OCI-LY3 (cell line): ENCODE measurements around the gene ABHD13.

Source experiments
- H2AFZ ChIP-seq: fragments of 200-600, 300-600 bp; shearing (Covaris generic); 2 replicates; pipeline ENCODE4 v1.6.0; 2014; ENCODE audit warnings: antibody characterized with exemption, low read depth, low read length
- H3K27ac ChIP-seq: fragments of 200-600, 300-600 bp; sonication (generic); 2 replicates; pipeline ENCODE4 v1.5.1; 2014; ENCODE audit warnings: mild to moderate bottlenecking, low read length, moderate library complexity, mixed read lengths
- H3K27me3 ChIP-seq: fragments of 200-600, 300-600 bp; sonication (generic); 2 replicates; pipeline ENCODE4 v1.6.1; 2014; ENCODE audit warnings: low read depth, low read length, mixed read lengths
- H3K36me3 ChIP-seq: fragments of 200-600, 300-600 bp; sonication (generic); replicated peaks from 2 replicates; pipeline ENCODE3; 2014; ENCODE audit warnings: low read depth, low read length, mixed read lengths
- H3K4me1 ChIP-seq: fragments of 300-600, 200-600 bp; sonication (generic); 2 replicates; pipeline ENCODE4 v1.6.1; 2014; ENCODE audit warnings: low read length, mixed read lengths
- H3K4me2 ChIP-seq: fragments of 200-600, 300-600 bp; sonication (generic); 2 replicates; pipeline ENCODE4 v1.6.1; 2014; ENCODE audit warnings: low read length, mixed read lengths
- H3K4me3 ChIP-seq: fragments of 300-600, 200-600 bp; sonication (generic); 2 replicates; pipeline ENCODE4 v1.5.1; 2014; ENCODE audit warnings: antibody characterized with exemption, mild to moderate bottlenecking, low read length, moderate library complexity
- H3K79me2 ChIP-seq: fragments of 300-600, 200-600 bp; shearing (Covaris generic); 2 replicates; pipeline ENCODE4 v1.6.1; 2014; ENCODE audit warnings: mild to moderate bottlenecking, low read length, mixed read lengths
- H3K9ac ChIP-seq: fragments of 300-600, 200-600 bp; shearing (Covaris generic); 2 replicates; pipeline ENCODE4 v1.6.0; 2014; ENCODE audit warnings: mild to moderate bottlenecking, low read length, moderate library complexity
- H3K9me3 ChIP-seq: fragments of 200-600, 300-600 bp; shearing (Covaris generic); 2 replicates; pipeline ENCODE4 v1.6.1; 2014; ENCODE audit warnings: low read length, mixed read lengths; ENCODE audit not compliant: insufficient read depth
- H4K20me1 ChIP-seq: fragments of 200-600, 300-600 bp; sonication (generic); 2 replicates; pipeline ENCODE4 v1.6.1; 2016; ENCODE audit warnings: low read length, mixed read lengths; ENCODE audit not compliant: insufficient read depth
- EZH2phosphoT487 ChIP-seq: fragments of 200-600 bp; shearing (Covaris generic); IDR thresholded peaks from 2 replicates; pipeline ENCODE4 v1.6.1; 2018; ENCODE audit warnings: antibody characterized with exemption, mixed run types, low read depth
- TF ChIP-seq, protein P1 (sequence below): fragments of 200-600, 300-600 bp; sonication (generic); IDR thresholded peaks from 2 replicates; pipeline ENCODE4 v1.5.1; 2014; ENCODE audit warnings: antibody characterized with exemption, low read length, low read depth

The ABHD13 gene

DNA sequence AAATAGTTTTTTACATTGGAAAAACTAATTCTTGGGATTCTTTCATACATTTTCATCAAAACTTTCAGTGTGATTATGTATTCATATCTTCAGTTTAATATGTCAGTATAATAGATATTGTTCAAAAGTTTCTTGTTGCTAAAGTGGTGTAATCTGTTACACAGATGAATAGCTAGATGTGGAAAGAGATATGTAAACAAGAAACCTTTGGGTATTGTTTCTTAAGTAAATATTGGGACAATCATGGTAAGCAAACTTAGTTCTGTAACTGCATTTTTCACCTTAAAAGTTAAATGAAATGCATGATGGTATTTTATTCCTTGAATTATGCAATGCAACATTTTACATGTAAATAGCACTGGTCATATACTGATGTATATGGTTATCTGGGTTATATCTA lies 12.2 kb downstream of the ABHD13 start:
- Histone ChIP-seq H3K79me2 (peaks cover 33% of the 10 kb centered on the region), H3K27ac (no peak overlapping the region)
- TF ChIP-seq, protein P1, sequence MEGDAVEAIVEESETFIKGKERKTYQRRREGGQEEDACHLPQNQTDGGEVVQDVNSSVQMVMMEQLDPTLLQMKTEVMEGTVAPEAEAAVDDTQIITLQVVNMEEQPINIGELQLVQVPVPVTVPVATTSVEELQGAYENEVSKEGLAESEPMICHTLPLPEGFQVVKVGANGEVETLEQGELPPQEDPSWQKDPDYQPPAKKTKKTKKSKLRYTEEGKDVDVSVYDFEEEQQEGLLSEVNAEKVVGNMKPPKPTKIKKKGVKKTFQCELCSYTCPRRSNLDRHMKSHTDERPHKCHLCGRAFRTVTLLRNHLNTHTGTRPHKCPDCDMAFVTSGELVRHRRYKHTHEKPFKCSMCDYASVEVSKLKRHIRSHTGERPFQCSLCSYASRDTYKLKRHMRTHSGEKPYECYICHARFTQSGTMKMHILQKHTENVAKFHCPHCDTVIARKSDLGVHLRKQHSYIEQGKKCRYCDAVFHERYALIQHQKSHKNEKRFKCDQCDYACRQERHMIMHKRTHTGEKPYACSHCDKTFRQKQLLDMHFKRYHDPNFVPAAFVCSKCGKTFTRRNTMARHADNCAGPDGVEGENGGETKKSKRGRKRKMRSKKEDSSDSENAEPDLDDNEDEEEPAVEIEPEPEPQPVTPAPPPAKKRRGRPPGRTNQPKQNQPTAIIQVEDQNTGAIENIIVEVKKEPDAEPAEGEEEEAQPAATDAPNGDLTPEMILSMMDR = no peak
- TF ChIP-seq EZH2phosphoT487 = no peak

DNA sequence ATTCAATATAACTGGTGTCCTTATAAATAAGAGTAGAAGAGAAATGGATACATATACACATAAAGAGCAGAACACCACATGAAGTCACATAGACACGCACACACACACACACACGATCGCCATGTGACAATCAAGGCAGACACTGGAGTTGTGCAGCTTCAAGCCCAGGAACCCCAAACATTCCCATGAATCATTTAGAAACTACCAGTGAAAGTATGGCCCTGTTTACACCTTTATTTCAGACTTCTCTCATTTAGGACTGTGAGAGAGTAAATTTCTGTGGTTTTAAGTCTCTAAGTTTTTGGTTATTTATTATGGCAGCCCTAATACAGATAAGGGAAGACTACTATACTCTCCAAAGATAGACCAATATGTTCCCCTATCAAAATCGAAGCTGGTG lies 31.0 kb downstream of the ABHD13 start:
- Histone ChIP-seq H3K36me3 (no peaks in the 10 kb centered on the region), H3K9me3 (no peaks in the 10 kb centered on the region), H4K20me1 (no peaks in the 10 kb centered on the region), H3K27ac (no peak overlapping the region), H3K4me3 (no peak overlapping the region), H2AFZ (no peak overlapping the region), H3K4me1 (peaks cover 9% of the 10 kb centered on the region), H3K27me3 (no peaks in the 10 kb centered on the region), H3K4me2 (peak overlapping the region; percentile 17; the same call in 1 of the 2 replicates), H3K9ac (no peak overlapping the region), H3K79me2 (no peaks in the 10 kb centered on the region)
- TF ChIP-seq EZH2phosphoT487 = no peak
- TF ChIP-seq, protein P1 = no peak

More for the DNA sequence above, 12.2 kb downstream of the ABHD13 start:
- H3K27me3 ChIP-seq = no peaks in the 10 kb centered on the region
- no peak overlapping the region for H3K4me3 ChIP-seq
- H3K36me3 ChIP-seq = peaks cover 11% of the 10 kb centered on the region
- H3K9ac ChIP-seq = no peak overlapping the region
- no peaks in the 10 kb centered on the region for H3K4me1 ChIP-seq
- H4K20me1 ChIP-seq = peaks cover 24% of the 10 kb centered on the region
- H2AFZ ChIP-seq = no peak overlapping the region
- no peak overlapping the region for H3K4me2 ChIP-seq
- H3K9me3 ChIP-seq = no peaks in the 10 kb centered on the region

DNA sequence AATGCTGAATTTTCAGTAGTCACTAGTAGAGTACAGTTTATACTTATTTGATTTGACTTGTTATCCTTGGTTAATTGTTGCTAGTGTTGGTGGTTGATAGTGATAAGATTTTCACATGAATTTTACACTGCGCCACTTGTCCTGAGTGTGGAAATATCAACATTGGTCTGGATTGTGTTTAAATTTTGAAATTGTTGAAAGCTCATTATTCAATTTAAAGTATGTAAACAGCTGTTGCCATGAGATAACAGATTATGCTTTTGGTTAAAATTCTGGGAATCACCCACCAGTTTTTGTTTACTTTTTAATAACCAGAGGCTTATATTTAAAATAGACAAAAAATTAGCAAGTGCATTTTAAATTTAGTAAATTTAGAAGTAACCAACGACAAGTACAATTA lies 39.1 kb downstream of the ABHD13 start:
- Histone ChIP-seq H2AFZ (no peak overlapping the region), H4K20me1 (no peaks in the 10 kb centered on the region), H3K27ac (no peak overlapping the region), H3K27me3 (no peaks in the 10 kb centered on the region), H3K4me3 (no peak overlapping the region), H3K4me1 (no peaks in the 10 kb centered on the region), H3K9me3 (no peaks in the 10 kb centered on the region), H3K36me3 (no peaks in the 10 kb centered on the region), H3K9ac (no peak overlapping the region), H3K4me2 (no peak overlapping the region), H3K79me2 (no peaks in the 10 kb centered on the region)
- TF ChIP-seq, protein P1 = no peak
- no peak for TF ChIP-seq EZH2phosphoT487

DNA sequence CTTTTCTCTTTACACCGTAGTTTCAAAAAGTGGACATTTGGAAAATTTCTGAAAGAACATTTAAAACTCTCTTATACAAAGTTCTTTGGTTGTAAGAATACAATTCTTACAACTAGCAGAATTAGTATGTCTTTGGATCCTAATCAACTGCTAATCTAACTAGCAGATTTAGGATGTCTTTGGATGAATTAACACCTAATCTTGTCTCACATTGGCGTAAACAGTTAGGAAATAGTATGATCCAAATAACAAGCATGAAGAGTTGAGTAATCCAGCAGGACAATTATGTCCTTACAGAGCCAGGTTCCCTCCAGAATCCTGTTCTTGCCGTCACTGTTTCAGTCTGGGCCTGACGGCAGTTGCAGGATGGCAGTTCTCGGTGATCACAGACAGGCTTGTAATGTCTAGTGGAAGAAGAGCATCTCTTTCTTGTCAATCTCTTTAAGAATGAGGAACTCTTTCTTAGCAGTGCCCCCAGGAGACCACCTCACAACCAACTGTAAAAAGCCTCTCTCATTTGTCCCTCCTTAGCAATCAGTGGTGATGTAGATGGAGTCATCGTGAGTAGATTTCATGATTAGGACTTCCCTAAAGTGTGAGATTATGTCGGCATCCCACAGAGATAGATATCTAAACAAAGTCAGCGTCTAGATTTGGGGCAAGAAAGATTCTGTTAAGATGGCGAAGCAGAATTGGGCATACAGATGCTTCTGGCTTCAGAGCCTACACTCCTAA lies 45.6 kb downstream of the ABHD13 start:
- Histone ChIP-seq H3K27ac (no peak overlapping the region), H3K4me3 (no peak overlapping the region), H3K4me1 (peaks cover 7% of the 10 kb centered on the region), H2AFZ (no peak overlapping the region), H3K9me3 (no peaks in the 10 kb centered on the region), H3K36me3 (no peaks in the 10 kb centered on the region), H3K27me3 (no peaks in the 10 kb centered on the region), H4K20me1 (no peaks in the 10 kb centered on the region), H3K4me2 (no peak overlapping the region), H3K9ac (no peak overlapping the region), H3K79me2 (no peaks in the 10 kb centered on the region)
- no peak for TF ChIP-seq EZH2phosphoT487
- TF ChIP-seq, protein P1 = no peak
